Posterior vena cava (tissue), 2 donors: ENCODE measurements around the gene GGCT. TPM values are rescaled to one million over a fixed set of nuclear protein-coding genes. Genes with fewer than 3 reads are reported as not detected.

Experiments used
- DNase-seq: peaks from one replicate; pipeline ENCODE4 v3.0.0-alpha.2; 2020; ENCODE audit warnings: low spot score
- intact Hi-C, 2 donors: fragments of 100-400 bp; cut with DNase I; formaldehyde crosslinking; loops; one replicate each; pipeline versions ENCODE4 v1.14.1 to v1.14.2; 2022 to 2023
- total RNA-seq, 2 donors: library from RNA; stranded (reverse); fragmentation: NEBNext Ultra II Directional; extraction: Animal tissue kit (Norgen Biotek cat#: 25700); gene quantifications; one replicate each; pipeline ENCODE4 v1.2.1, GENCODE V29; 2021
- donor health status: DM: yes; HTN: yes; CAD: no.
- donor health status: DM: yes; HTN: yes; CAD: no.

Gene GGCT
- total RNA-seq, 2 donors from 2014 or later: 19.9 to 22.5 TPM

- no peak for DNase-seq
- intact Hi-C loops: no loop called here
These were observed 56.0 kb downstream of the GGCT start for GRCh38 chr7:30448461-30449189.

- no peak for DNase-seq
- intact Hi-C loops: no loop called here
These were observed 57.2 kb downstream of the GGCT start for GRCh38 chr7:30447466-30447865.

Other genes with a start within 250 kb of the GGCT start
- gene ZNRF2, start 220.2 kb downstream of the GGCT start, total RNA-seq: 10 to 100 TPM; 12.5 to 13.5 TPM
- 10 to 100 TPM; 16.6 to 18.0 TPM for gene NOD1, start 26.0 kb downstream of the GGCT start, total RNA-seq
- gene GARS1, start 90.0 kb upstream of the GGCT start, total RNA-seq: 10 to 100 TPM; 82.8 to 98.1 TPM
- gene CRHR2, start 177.6 kb upstream of the GGCT start, total RNA-seq: under 1 TPM; 0.10 to 0.60 TPM
- gene INMT, start 247.3 kb upstream of the GGCT start, total RNA-seq: 100 to 1,000 TPM in 1 of 2 donors, 10 to 100 TPM in 1; 83.8 to 150 TPM